Naive B cell (primary cell): ENCODE measurements around the gene CREB3L2. TPM values are rescaled to one million over a fixed set of nuclear protein-coding genes. Genes with fewer than 3 reads are reported as not detected.
"Not testable (repeated sequence)": the region's sequence is repeated elsewhere in the genome, so short reads cannot be mapped to it uniquely, and the experiment has no call there.

Experiments
- ATAC-seq, 2 donors: fragments of 150-1000 bp; cut with Tn5 transposase; 2 replicates each; pipeline ENCODE4 v1.10.0; 2021; ENCODE audit warnings: low read depth in 2 of 2, mild to moderate bottlenecking in 2 of 2, moderate library complexity in 2 of 2
- DNase-seq: peaks from one replicate; pipeline ENCODE4 v3.0.0; 2022
- H3K27ac Mint-ChIP-seq, 6 donors: one replicate each; pipeline ENCODE4 v1.8.0; 2020 to 2022; ENCODE audit warnings: mild to moderate bottlenecking in 6 of 6, mixed read lengths in 6 of 6, moderate library complexity in 5 of 6, inconsistent platforms in 2 of 6
- H3K27me3 Mint-ChIP-seq, 3 donors: one replicate each; pipeline ENCODE4 v1.8.0; 2021 to 2022; ENCODE audit warnings: mixed read lengths in 3 of 3, mild to moderate bottlenecking in 1 of 3
- H3K36me3 Mint-ChIP-seq, 2 donors: one replicate each; pipeline ENCODE4 v1.8.0; 2020 to 2022; ENCODE audit warnings: mixed read lengths in 2 of 2, inconsistent platforms in 1 of 2, mild to moderate bottlenecking in 1 of 2
- H3K4me1 Mint-ChIP-seq, 3 donors: one replicate each; pipeline ENCODE4 v1.8.0; 2020 to 2022; ENCODE audit warnings: mixed read lengths in 3 of 3, inconsistent platforms in 1 of 3, mild to moderate bottlenecking in 1 of 3, moderate library complexity in 1 of 3
- H3K4me3 Mint-ChIP-seq, 8 donors: one replicate each; pipeline ENCODE4 v1.8.0; 2020 to 2022; ENCODE audit warnings: mild to moderate bottlenecking in 8 of 8, mixed read lengths in 8 of 8, moderate library complexity in 8 of 8, inconsistent platforms in 2 of 8
- H3K9me3 Mint-ChIP-seq, 7 donors: one replicate each; pipeline ENCODE4 v1.8.0; 2020 to 2022; ENCODE audit warnings: mixed read lengths in 7 of 7, mild to moderate bottlenecking in 5 of 7, inconsistent platforms in 2 of 7, moderate library complexity in 1 of 7
- polyA plus RNA-seq, 6 donors: library from polyadenylated mRNA; unstranded; fragments of 300-500 nt; fragmentation: Illumina TruSeq; gene quantifications; one replicate each; pipeline ENCODE4 v1.2.3, GENCODE V29; 2021; ENCODE audit warnings: low read depth in 6 of 6

CREB3L2 gene
- polyA plus RNA-seq, 6 donors from 2014 or later, result 8.0 to 26.6 (median 19.5) TPM

- peak overlapping the region in 1 of 8 donors; percentile 13 for H3K4me3 Mint-ChIP-seq
- peak overlapping the region in 4 of 6 donors; percentile 35 to 93 (median 68) for H3K27ac Mint-ChIP-seq
- H3K9me3 Mint-ChIP-seq, result no peaks in the 10 kb centered on the region
- DNase-seq (no peak), ATAC-seq (no peak)
- H3K4me1 Mint-ChIP-seq, result peaks cover 40 to 49% (median 45%) of the 10 kb centered on the region in 3 donors
- H3K36me3 Mint-ChIP-seq, result peaks cover 4 to 7% of the 10 kb centered on the region in 2 donors
- no peaks in the 10 kb centered on the region for H3K27me3 Mint-ChIP-seq
These were observed 64.7 kb downstream of the CREB3L2 start for GRCh38 chr7:137937202-137937560.

- H3K36me3 Mint-ChIP-seq, result peaks cover 1 to 4% of the 10 kb centered on the region in 2 donors
- H3K9me3 Mint-ChIP-seq, result no peaks in the 10 kb centered on the region
- peaks cover 41 to 49% (median 41%) of the 10 kb centered on the region in 3 donors for H3K4me1 Mint-ChIP-seq
- ATAC-seq, result no peak
- H3K4me3 Mint-ChIP-seq, result peak overlapping the region in 6 of 8 donors; percentile 13 to 77 (median 48)
- no peaks in the 10 kb centered on the region for H3K27me3 Mint-ChIP-seq
- no peak for DNase-seq
- H3K27ac Mint-ChIP-seq, result peak overlapping the region; percentile 68 to 99 (median 90)
These were observed 65.2 kb downstream of the CREB3L2 start for GRCh38 chr7:137936509-137937201.

DNA sequence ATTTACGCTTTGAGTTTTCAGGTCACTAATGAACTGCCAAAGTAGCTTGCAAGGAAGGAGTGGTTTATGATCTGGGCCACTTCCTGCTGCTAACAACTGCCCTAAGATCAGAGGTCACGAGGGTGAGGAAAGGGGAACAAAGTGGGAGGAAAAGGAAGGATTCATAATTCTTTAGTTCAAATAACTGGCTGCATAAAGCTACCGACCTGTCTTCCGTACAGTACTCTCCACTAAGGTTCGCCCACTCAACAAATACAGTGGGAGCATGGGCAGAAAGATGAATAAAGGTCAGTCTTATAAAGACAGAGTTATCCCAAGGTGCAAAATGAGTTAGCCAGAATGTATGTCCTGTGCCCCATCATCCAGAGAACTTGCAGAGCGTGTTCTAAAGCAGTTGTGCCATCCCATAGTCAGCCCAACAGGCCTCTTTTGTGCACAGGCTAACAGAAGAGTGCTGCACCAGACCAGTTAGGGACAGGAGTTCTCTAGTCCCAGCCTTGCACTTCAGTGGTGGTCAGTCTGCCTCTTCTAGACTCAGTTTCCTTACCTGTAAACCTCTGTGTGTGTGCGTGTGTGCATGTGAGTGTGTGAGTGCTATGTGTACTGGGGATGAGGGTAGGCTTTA is 65.9 kb downstream of the CREB3L2 start:
- peak; percentile 18 for DNase-seq
- H3K4me3 Mint-ChIP-seq, result peak overlapping the region; percentile 30 to 95 (median 74)

GRCh38 chr7:137934941-137935883 is 66.7 kb downstream of the CREB3L2 start:
- peak; percentile 82 to 86 for ATAC-seq
- Mint-ChIP-seq H3K4me3 (peak overlapping the region; percentile 58 to 95 (median 78)), H3K36me3 (peaks cover 0 to 4% of the 10 kb centered on the region in 2 donors), H3K27ac (peak overlapping the region; percentile 89 to 99 (median 94)), H3K9me3 (no peaks in the 10 kb centered on the region), H3K27me3 (no peaks in the 10 kb centered on the region), H3K4me1 (peaks cover 41 to 56% (median 45%) of the 10 kb centered on the region in 3 donors)
- DNase-seq, result peak; percentile 27

More for the DNA sequence above, 65.9 kb downstream of the CREB3L2 start:
- Mint-ChIP-seq H3K4me1 (peaks cover 41 to 50% (median 41%) of the 10 kb centered on the region in 3 donors), H3K36me3 (no peaks in the 10 kb centered on the region), H3K27me3 (no peaks in the 10 kb centered on the region), H3K9me3 (no peaks in the 10 kb centered on the region), H3K27ac (peak overlapping the region; percentile 89 to 99 (median 94))
- peak; percentile 53 to 64 for ATAC-seq

- peaks cover 0 to 6% of the 10 kb centered on the region in 2 donors for H3K36me3 Mint-ChIP-seq
- peak overlapping the region; percentile 89 to 99 (median 92) for H3K27ac Mint-ChIP-seq
- peak overlapping the region; percentile 58 to 95 (median 78) for H3K4me3 Mint-ChIP-seq
- no peaks in the 10 kb centered on the region for H3K9me3 Mint-ChIP-seq
- H3K27me3 Mint-ChIP-seq, result no peaks in the 10 kb centered on the region
- H3K4me1 Mint-ChIP-seq, result peaks cover 41 to 55% (median 41%) of the 10 kb centered on the region in 3 donors
- no peak for DNase-seq
- no peak for ATAC-seq
These were observed 67.6 kb downstream of the CREB3L2 start for GRCh38 chr7:137934176-137934826.

DNA sequence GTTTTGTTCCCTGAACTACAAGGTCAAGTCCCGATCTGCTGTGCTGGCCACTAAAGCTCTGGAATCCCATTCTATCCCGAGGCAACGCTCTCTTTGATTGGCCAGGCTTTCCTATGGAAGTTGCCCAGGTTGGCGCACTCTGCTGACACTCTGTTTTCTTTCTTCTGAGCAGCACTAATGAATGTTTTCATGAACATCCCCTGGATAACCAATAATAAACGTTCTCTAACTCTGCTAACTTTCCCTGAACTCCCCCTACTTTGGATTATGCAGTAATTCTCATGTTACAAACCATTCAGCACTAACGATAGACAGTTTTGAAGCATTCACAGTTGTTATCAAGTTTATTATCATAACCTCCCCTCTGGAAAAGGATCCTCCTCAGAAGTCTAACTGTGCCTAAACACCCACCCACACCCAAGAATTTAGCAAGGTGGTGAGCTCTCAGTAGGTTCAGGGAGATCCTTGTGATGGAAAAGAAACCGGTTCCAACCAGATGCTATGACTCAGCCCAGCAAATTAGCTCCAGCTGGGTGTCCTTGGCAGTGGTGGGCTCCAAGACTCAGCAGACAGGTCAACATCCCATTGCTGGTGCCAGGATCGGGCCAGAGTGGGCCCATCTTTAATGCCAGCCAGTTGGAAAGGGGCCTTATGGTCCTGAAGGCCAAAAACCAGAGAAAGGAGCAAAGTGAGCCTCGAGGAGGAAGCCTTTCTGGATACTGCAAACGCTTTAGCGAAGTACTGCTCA is 68.4 kb downstream of the CREB3L2 start:
- ATAC-seq (no peak), DNase-seq (no peak)
- no peaks in the 10 kb centered on the region for H3K27me3 Mint-ChIP-seq
- H3K36me3 Mint-ChIP-seq, result peaks cover 0 to 6% of the 10 kb centered on the region in 2 donors
- H3K9me3 Mint-ChIP-seq, result no peaks in the 10 kb centered on the region
- H3K27ac Mint-ChIP-seq, result peak overlapping the region in 4 of 6 donors; percentile 2 to 71 (median 52)
- H3K4me1 Mint-ChIP-seq, result peaks cover 41 to 55% (median 46%) of the 10 kb centered on the region in 3 donors
- H3K4me3 Mint-ChIP-seq, result peak overlapping the region in 4 of 8 donors; percentile 39 to 70 (median 46)

- H3K27ac Mint-ChIP-seq, result peak overlapping the region in 3 of 6 donors; percentile 2 to 71 (median 67)
- ATAC-seq (no peak), DNase-seq (no peak)
- peaks cover 0 to 7% of the 10 kb centered on the region in 2 donors for H3K36me3 Mint-ChIP-seq
- peaks cover 41 to 55% (median 46%) of the 10 kb centered on the region in 3 donors for H3K4me1 Mint-ChIP-seq
- peak overlapping the region in 1 of 8 donors; percentile 19 for H3K4me3 Mint-ChIP-seq
- no peaks in the 10 kb centered on the region for H3K27me3 Mint-ChIP-seq
- H3K9me3 Mint-ChIP-seq, result no peaks in the 10 kb centered on the region
These were observed 69.0 kb downstream of the CREB3L2 start for GRCh38 chr7:137932881-137933269.

- Mint-ChIP-seq H3K9me3 (peaks cover 0 to 1% (median 0%) of the 10 kb centered on the region in 7 donors), H3K4me3 (no peak overlapping the region), H3K27me3 (no peaks in the 10 kb centered on the region), H3K4me1 (peaks cover 45 to 53% (median 46%) of the 10 kb centered on the region in 3 donors), H3K27ac (peak overlapping the region in 2 of 6 donors; percentile 5 to 30), H3K36me3 (peaks cover 6 to 12% of the 10 kb centered on the region in 2 donors)
- ATAC-seq, result no peak
- no peak for DNase-seq
These were observed 70.1 kb downstream of the CREB3L2 start for GRCh38 chr7:137931823-137932222.

GRCh38 chr7:137930581-137930980 is 71.3 kb downstream of the CREB3L2 start:
- no peak for ATAC-seq

GRCh38 chr7:137928626-137929025 is 73.3 kb downstream of the CREB3L2 start:
- H3K9me3 Mint-ChIP-seq, result peaks cover 0 to 1% (median 0%) of the 10 kb centered on the region in 7 donors
- DNase-seq, result no peak
- peaks cover 20 to 21% of the 10 kb centered on the region in 2 donors for H3K36me3 Mint-ChIP-seq
- no peaks in the 10 kb centered on the region for H3K27me3 Mint-ChIP-seq
- H3K27ac Mint-ChIP-seq, result no peak overlapping the region
- no peak overlapping the region for H3K4me3 Mint-ChIP-seq
- H3K4me1 Mint-ChIP-seq, result peaks cover 21 to 31% (median 27%) of the 10 kb centered on the region in 3 donors
- no peak for ATAC-seq

More at GRCh38 chr7:137930581-137930980, 71.3 kb downstream of the CREB3L2 start:
- Mint-ChIP-seq H3K27me3 (no peaks in the 10 kb centered on the region), H3K9me3 (peaks cover 0 to 1% (median 0%) of the 10 kb centered on the region in 7 donors), H3K27ac (peak overlapping the region in 2 of 6 donors; percentile 61 to 85), H3K4me1 (peaks cover 34 to 45% (median 36%) of the 10 kb centered on the region in 3 donors), H3K36me3 (peaks cover 14% of the 10 kb centered on the region in 2 donors), H3K4me3 (no peak overlapping the region)
- DNase-seq, result no peak

GRCh38 chr7:137927386-137927785 is 74.5 kb downstream of the CREB3L2 start:
- no peak for DNase-seq
- no peak for ATAC-seq
- H3K4me1 Mint-ChIP-seq, result peaks cover 14 to 19% (median 15%) of the 10 kb centered on the region in 3 donors
- H3K27ac Mint-ChIP-seq, result peak overlapping the region in 2 of 6 donors; percentile 10 to 47
- H3K36me3 Mint-ChIP-seq, result peaks cover 20 to 21% of the 10 kb centered on the region in 2 donors
- peaks cover 0 to 1% (median 0%) of the 10 kb centered on the region in 7 donors for H3K9me3 Mint-ChIP-seq
- no peaks in the 10 kb centered on the region for H3K27me3 Mint-ChIP-seq
- H3K4me3 Mint-ChIP-seq, result no peak overlapping the region

DNA sequence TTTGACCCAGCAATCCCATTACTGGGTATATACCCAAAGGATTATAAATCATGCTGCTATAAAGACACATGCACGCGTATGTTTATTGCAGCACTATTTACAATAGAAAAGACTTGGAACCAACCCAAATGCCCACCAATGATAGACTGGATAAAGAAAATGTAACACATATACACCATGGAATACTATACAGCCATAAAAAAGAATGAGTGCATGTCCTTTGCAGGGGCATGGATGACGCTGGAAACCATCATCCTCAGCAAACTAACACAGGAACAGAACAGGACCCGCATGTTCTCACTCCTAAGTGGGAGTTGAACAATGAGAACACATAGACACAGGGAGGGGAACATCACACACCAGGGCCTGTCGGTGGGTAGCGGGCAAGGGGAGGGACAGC is 75.7 kb downstream of the CREB3L2 start:
- H3K27me3 Mint-ChIP-seq, H3K9me3 Mint-ChIP-seq, H3K4me3 Mint-ChIP-seq, ATAC-seq, H3K27ac Mint-ChIP-seq, DNase-seq: not testable (repeated sequence)
- H3K36me3 Mint-ChIP-seq, result peaks cover 21 to 25% of the 10 kb centered on the region in 2 donors
- peaks cover 14 to 27% (median 19%) of the 10 kb centered on the region in 3 donors for H3K4me1 Mint-ChIP-seq
